Skeletal muscle cell (primary cell): ENCODE data around the gene SLC9A7.
"Not testable (repeated sequence)": the region's sequence is repeated elsewhere in the genome, so short reads cannot be mapped to it uniquely, and the experiment has no call there.

ENCODE experiments used
- DNase-seq: peaks from one replicate; pipeline ENCODE4 v3.0.0-alpha.2; 2010; ENCODE audit warnings: low read depth
- H3K4me3 ChIP-seq: 2 replicates; pipeline ENCODE4 v1.5.1; 2011; ENCODE audit warnings: low read depth, mild to moderate bottlenecking, control low read depth, low read length, moderate library complexity

SLC9A7 gene

GRCh38 chrX:46755671-46756070 lies 3.2 kb downstream of the SLC9A7 start:
- H3K4me3 ChIP-seq = no peak overlapping the region
- DNase-seq = no peak

DNA sequence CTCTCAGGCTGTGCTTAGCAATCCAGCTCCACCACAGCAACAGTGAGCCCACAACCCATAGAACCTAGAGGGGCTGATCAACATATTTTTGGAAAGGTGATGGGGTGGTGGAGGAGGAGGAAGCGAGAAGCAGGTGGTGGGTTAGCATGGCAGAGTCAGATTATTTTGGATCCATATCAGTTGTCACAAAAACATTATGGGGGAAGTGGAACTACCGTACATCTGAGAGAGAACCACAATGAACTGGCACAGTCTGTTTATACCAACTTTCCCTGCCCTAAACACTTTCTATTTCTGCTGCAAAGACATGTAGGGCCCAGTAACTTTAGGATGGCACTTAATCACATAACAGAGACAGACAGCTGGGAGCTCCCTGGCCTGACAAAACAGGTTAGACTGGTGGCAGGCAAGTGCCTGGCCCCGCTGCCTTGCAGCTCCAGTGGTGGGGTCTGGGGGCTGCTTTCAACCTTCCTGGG lies 4.3 kb downstream of the SLC9A7 start:
- H3K4me3 ChIP-seq = no peak overlapping the region
- no peak for DNase-seq

GRCh38 chrX:46754036-46754435 lies 4.9 kb downstream of the SLC9A7 start:
- DNase-seq = no peak
- no peak overlapping the region for H3K4me3 ChIP-seq

DNA sequence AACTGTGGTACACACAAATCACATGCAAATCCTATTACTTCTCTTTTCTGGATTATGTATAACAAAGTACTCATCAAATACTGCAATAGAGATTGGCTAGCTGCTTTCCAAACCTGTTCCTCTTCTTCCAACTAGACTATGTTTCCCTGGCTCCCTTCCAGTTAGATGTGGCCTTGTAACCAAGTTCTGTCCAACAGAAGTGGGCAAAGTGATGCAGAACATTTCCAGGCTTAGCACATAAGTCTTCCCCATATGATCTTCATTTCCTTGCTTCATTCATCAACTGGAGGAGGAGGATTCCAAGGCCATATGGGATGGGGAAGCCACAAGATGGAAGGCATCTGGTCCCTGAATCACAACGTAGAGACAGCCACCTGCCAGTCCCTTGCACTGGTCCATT lies 8.0 kb downstream of the SLC9A7 start:
- no peak overlapping the region for H3K4me3 ChIP-seq
- no peak for DNase-seq

DNA sequence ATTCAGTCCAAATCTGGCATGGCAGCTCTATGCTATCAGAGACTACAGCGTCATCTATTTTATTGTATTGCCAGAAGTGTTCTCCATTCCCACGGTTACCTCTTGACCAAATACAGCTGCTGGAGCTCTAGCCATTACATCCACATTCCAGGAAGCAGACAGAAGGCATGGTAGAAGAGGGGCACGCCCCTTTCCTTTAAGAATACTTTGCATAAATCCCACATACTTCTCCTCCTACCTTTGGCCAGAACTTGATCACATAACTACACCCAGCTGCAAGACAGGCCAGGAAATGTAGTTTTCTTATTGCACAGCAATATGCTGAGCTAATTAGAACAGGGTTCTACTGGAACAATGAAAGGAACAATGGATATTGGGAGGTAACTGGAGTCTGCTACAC lies 14.9 kb downstream of the SLC9A7 start:
- no peak for DNase-seq

DNA sequence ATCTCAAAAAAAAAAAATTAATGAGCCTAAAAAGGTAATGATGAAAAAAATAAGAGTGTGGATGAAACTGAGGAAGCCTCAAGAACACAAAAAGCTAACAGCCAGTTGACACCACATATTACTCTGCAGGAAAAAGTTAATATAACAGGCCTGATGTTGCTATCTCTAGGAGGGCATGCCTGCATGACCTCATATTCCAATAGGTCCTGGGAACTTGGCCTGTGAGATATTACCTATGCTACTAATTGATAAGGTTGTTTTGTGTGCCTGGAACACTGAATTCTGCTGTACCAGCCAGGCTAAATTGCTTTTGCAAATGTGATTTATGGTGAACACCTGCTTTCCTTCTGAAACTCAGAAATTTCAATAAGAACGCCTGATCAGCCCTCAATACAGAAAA lies 15.9 kb downstream of the SLC9A7 start:
- DNase-seq = no peak
- no peak overlapping the region for H3K4me3 ChIP-seq

More for the DNA sequence above, 14.9 kb downstream of the SLC9A7 start:
- no peak overlapping the region for H3K4me3 ChIP-seq

DNA sequence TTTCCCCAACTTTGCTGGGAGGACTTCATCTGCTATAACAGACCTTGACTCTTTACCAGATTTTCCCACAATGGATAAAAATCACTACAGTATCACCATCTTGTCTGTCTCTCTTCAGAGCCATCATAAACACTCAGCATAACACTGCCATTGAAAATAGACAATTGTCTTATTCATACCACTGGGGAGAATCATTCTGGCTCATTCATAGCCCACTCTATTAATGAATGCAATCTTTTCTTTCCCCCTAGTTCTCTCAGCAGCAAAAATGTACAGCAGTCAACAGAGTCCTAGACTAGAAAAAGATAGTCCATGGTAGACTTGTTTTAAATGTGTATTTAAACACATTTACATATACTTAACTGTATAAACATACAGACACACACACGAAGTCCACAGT lies 19.2 kb downstream of the SLC9A7 start:
- no peak overlapping the region for H3K4me3 ChIP-seq
- DNase-seq = no peak

DNA sequence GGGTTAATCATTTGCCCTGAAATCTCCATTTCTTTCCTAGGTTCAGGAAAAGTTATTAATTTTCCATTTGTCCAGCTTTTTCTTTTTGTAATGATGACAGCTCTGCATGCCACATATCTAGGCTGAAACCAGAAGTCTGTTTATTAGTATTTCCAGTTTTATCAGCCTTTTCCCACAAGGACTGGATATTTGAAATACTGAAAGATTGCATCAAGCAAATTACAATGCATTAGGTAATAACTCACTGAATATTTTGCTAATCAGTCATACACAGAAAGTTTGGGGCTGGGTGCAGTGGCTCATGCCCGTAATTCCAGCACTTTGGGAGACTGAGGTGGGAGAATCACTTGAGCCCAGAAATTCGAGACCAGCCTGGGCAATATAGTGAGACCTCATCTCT lies 21.5 kb downstream of the SLC9A7 start:
- no peak for DNase-seq

DNA sequence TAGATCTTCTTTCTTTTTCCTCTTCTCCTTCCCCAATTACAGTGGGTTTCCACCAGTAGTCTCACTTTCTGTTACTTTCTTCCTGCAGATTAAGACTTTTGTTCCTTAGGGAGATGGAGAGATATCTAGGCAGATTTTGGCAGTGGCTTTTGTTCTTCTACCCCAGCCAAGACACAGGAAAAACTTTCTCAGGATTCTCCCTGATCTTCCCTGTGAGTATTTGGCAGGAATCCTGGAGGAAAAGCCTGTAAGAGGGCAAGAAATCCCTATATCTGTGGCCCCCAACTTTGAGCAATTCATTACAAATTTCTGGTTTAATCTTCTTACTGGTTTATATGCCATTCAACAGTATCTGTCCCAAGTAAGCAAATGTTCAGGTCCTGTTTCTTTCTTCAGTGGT lies 21.9 kb downstream of the SLC9A7 start:
- no peak for DNase-seq
- H3K4me3 ChIP-seq = no peak overlapping the region

More for the DNA sequence above, 21.5 kb downstream of the SLC9A7 start:
- H3K4me3 ChIP-seq = no peak overlapping the region

DNA sequence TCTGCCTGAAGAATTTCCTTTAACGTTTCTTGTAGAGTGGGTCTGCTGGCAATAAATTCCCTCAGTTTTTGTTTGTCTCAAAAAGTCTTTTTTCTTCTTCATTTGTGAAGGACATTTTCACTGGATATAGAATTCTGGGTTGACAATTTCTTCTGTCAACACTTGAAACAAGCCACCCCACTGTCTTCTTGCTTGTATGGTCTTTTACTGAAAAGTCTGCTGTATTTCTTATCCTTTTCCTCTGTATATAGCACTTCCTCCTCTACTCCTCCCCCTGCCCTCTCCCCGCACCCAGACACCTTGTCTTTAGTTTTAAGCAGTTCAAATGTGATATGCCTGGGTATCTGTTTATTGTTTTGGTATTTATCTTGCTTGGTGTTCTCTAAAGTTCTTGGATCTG lies 23.3 kb downstream of the SLC9A7 start:
- no peak for DNase-seq
- H3K4me3 ChIP-seq = no peak overlapping the region

DNA sequence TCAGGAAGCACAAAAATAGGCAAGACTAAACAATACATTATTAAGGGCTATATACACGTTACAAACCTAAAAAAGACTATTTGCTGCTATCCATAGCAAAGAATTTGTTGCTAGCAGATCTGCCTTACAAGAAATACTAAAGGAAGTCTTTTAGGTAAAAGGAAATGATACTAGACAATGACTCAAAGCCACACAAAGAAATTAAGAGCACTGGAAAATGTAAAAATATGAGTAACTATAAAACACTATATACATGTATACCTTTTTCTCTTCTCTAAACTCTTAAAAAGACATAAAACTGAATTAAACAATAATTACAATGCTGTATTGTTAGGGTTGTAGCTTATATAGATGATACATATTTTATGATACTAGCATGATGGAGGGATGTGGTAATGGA lies 25.7 kb downstream of the SLC9A7 start:
- no peak for DNase-seq
- H3K4me3 ChIP-seq = no peak overlapping the region

GRCh38 chrX:46730765-46731164 lies 28.2 kb downstream of the SLC9A7 start:
- DNase-seq = no peak

GRCh38 chrX:46727441-46727840 lies 31.5 kb downstream of the SLC9A7 start:
- no peak for DNase-seq
- H3K4me3 ChIP-seq = no peak overlapping the region

More at GRCh38 chrX:46730765-46731164, 28.2 kb downstream of the SLC9A7 start:
- H3K4me3 ChIP-seq = no peak overlapping the region

DNA sequence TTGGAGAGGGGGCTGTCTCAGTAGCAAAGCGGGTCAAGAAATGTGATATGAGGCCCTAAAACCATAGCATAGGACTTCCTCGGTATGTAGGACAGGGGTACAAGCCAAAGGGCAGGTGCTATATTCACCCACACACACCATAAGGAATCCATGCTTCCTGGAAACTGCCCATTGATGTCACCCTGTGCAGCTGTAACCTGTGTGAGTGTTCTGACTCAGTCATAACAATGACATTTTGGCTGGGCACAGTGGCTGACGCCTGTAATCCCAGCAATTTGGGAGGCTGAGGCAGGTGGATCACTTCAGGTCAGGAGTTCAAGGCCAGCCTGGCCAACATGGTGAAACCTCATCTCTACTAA lies 35.4 kb downstream of the SLC9A7 start:
- not testable (repeated sequence) for DNase-seq, H3K4me3 ChIP-seq

GRCh38 chrX:46722742-46723568 lies 36.0 kb downstream of the SLC9A7 start:
- DNase-seq = no peak
- no peak overlapping the region for H3K4me3 ChIP-seq

DNA sequence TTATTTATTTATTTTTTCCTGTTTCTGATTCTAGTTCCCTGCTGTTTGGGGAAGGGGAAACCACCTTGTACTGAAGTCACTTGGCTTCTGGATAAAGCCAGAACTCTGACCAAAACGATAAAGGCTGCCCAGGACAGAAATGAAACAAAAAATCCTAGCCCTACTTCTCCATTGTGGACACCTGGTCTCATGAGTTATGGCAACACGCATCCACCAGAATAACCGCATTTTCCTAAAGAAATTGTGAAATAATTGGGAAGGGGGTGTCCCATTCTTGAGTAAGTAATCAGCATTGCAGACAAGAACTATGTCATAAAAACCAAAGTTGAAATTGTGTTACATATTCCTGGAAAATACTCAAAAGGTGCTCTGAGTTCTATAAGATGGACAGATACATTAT lies 42.1 kb downstream of the SLC9A7 start:
- no peak overlapping the region for H3K4me3 ChIP-seq
- no peak for DNase-seq

GRCh38 chrX:46715997-46716396 lies 42.9 kb downstream of the SLC9A7 start:
- H3K4me3 ChIP-seq = no peak overlapping the region
- no peak for DNase-seq

- H3K4me3 ChIP-seq = no peak overlapping the region
- DNase-seq = no peak
These were observed 43.4 kb downstream of the SLC9A7 start for GRCh38 chrX:46715530-46715929.

DNA sequence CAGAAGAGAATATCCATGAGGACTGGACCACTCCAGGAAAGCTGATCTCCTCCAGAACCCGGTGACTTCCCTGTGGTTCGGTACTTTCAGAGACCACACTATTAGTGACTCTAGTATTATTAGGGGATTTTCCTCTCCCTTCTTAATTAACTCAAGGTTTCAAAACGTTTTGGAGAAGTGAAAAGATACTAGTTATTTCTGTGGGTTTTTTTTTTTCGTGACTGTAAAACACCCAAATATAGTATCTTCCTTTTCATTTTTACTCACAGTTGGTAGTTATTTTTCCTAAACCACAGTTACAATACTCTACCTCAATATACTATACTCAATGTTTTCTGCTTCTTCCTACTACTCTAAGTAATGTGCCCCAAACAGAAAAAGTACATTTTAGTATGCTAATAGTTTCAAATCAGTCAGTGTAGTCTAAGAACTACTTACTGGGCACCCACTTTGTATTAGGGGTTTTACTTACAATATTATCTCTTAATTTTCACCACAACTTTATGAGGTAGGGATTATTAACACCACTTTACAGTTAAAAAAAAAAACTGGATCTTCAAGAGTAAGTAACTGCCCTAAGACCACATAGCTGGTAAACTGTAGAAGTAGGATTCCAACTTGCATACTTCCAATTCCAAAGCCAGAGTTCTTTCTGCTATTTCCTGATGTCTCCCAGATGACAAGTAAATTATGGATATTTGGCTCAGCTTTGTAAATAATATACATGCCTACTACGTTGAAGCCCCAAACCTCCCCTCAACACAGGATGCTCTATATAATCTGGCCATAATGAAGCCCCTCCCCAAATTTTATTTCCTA lies 45.0 kb downstream of the SLC9A7 start:
- H3K4me3 ChIP-seq = no peak overlapping the region
- DNase-seq = no peak

DNA sequence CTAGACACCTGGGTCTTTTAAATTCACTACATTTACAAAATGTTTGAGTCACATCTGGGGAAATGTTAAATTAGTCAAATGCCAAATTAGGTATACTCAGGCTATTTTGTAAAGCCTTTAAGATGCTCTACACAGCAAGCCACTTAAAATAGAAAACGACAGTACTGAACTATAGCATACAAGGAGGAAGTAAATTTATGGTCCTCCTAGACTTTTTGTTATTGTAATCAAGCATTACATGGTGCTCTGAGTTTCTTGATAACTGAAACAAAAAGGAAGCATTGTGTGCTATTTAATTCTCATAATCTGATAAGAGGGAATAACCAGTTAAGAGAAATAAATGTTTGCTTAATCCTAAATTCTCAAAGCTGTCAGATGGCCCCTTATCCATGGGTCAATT lies 46.2 kb downstream of the SLC9A7 start:
- no peak overlapping the region for H3K4me3 ChIP-seq
- DNase-seq = no peak
